Endometrial microvascular endothelial cells (primary cell): ENCODE measurements around the gene SMPX. TPM values are rescaled to one million over a fixed set of nuclear protein-coding genes. Genes with fewer than 3 reads are reported as not detected.

Source experiments
- in situ Hi-C: cut with HindIII; loops from 2 replicates; pipeline ENCODE4 v1.10.0; 2017; ENCODE audit warnings: low sequenced_read_pairs, low pct_unique_long_range_greater_than_20kb; ENCODE audit errors: inconsistent ontology term
- total RNA-seq: library from RNA; depleted of rRNA; stranded (reverse); fragments of >200 nt; gene quantifications from one replicate; pipeline ENCODE4 v1.2.3, GENCODE V29; 2015; ENCODE audit errors: inconsistent ontology term

The SMPX gene
- total RNA-seq, 1 donor from 2014 or later, result not detected

- in situ Hi-C loops, result no loop called here
These were observed 10.4 kb downstream of the SMPX start for GRCh38 chrX:21747558-21747957.

GRCh38 chrX:21745756-21746155 is 12.2 kb downstream of the SMPX start:
- in situ Hi-C loops, result no loop called here

- in situ Hi-C loops, result no loop called here
These were observed 13.2 kb downstream of the SMPX start for GRCh38 chrX:21744721-21745120.

GRCh38 chrX:21744060-21744459 is 13.9 kb downstream of the SMPX start:
- in situ Hi-C loops, result no loop called here

GRCh38 chrX:21741869-21742701 is 15.8 kb downstream of the SMPX start:
- in situ Hi-C loops, result no loop called here

GRCh38 chrX:21741364-21741763 is 16.6 kb downstream of the SMPX start:
- in situ Hi-C loops, result no loop called here

- in situ Hi-C loops, result no loop called here
These were observed 17.3 kb downstream of the SMPX start for GRCh38 chrX:21740329-21741274.

GRCh38 chrX:21738950-21739287 is 19.0 kb downstream of the SMPX start:
- in situ Hi-C loops, result no loop called here

GRCh38 chrX:21738210-21738949 is 19.5 kb downstream of the SMPX start:
- in situ Hi-C loops, result no loop called here

- in situ Hi-C loops, result no loop called here
These were observed 22.2 kb downstream of the SMPX start for GRCh38 chrX:21735768-21736127.

- in situ Hi-C loops, result no loop called here
These were observed 22.7 kb downstream of the SMPX start for GRCh38 chrX:21735038-21735767.

- in situ Hi-C loops, result no loop called here
These were observed 23.7 kb downstream of the SMPX start for GRCh38 chrX:21734175-21734574.

GRCh38 chrX:21733705-21734104 is 24.2 kb downstream of the SMPX start:
- in situ Hi-C loops, result no loop called here

GRCh38 chrX:21730026-21730425 is 27.9 kb downstream of the SMPX start:
- in situ Hi-C loops, result no loop called here

- in situ Hi-C loops, result no loop called here
These were observed 29.5 kb downstream of the SMPX start for GRCh38 chrX:21728276-21728968.

GRCh38 chrX:21725916-21726315 is 32.0 kb downstream of the SMPX start:
- in situ Hi-C loops, result no loop called here

- in situ Hi-C loops, result no loop called here
These were observed 32.4 kb downstream of the SMPX start for GRCh38 chrX:21725496-21725895.

- in situ Hi-C loops, result no loop called here
These were observed 34.1 kb downstream of the SMPX start for GRCh38 chrX:21723814-21724213.
